Mucosa of descending colon (tissue), 3 donors: ENCODE results near the gene COL11A1. TPM values are rescaled to one million over a fixed set of nuclear protein-coding genes. Genes with fewer than 3 reads are reported as not detected.

Experiments used
- ATAC-seq: fragments of 200-7000 bp; cut with Tn5 transposase; one replicate; pipeline ENCODE4 v1.9.1; 2020; ENCODE audit warnings: mild to moderate bottlenecking, moderate library complexity
- DNase-seq, 3 donors: peaks; one replicate each; pipeline ENCODE4 v3.0.0-alpha.2; 2020
- H3K36me3 ChIP-seq: fragments of 200-600 bp; one replicate; pipeline ENCODE4 v1.8.0; 2021; ENCODE audit warnings: low read depth, mild to moderate bottlenecking
- H3K4me1 ChIP-seq: fragments of 200-600 bp; one replicate; pipeline ENCODE4 v1.8.0; 2021; ENCODE audit warnings: low read depth, mild to moderate bottlenecking
- H3K4me3 ChIP-seq: fragments of 200-600 bp; one replicate; pipeline ENCODE4 v1.8.0; 2021; ENCODE audit warnings: mild to moderate bottlenecking
- H3K9me3 ChIP-seq: fragments of 200-600 bp; one replicate; pipeline ENCODE4 v1.8.0; 2021; ENCODE audit warnings: mild to moderate bottlenecking
- CTCF ChIP-seq: fragments of 200-600 bp; IDR thresholded peaks from one replicate; pipeline ENCODE4 v1.8.0; 2022; ENCODE audit warnings: antibody characterized with exemption, mild to moderate bottlenecking
- intact Hi-C, 2 donors: fragments of 100-400 bp; cut with DNase I in 1 of 2; cut with micrococcal nuclease in 1 of 2; formaldehyde crosslinking; loops; one replicate each; pipeline versions ENCODE4 v1.11.0 to v1.11.1; 2022; cut with DNase I, micrococcal nuclease
- total RNA-seq, 3 donors: library from RNA; stranded (reverse); fragmentation: NEBNext Ultra II Directional in 2 of 3; extraction: Animal tissue kit (Norgen Biotek cat#: 25700) in 2 of 3; gene quantifications; one replicate each; pipeline versions ENCODE4 v1.2.1 to v1.2.4, GENCODE V29; 2021 to 2023
- donor health status: DM: no; HTN: no; CAD: no; lungs with moderate emphysema.
- donor health status: DM: no; HTN: no; CAD: no.
- donor health status: DM: no; HTN: yes; CAD: no.

Gene COL11A1
- total RNA-seq, 3 donors from 2014 or later: 0.06 to 0.82 TPM; not detected in 1

GRCh38 chr1:103107741-103108375 lies 464 bp downstream of the COL11A1 start:
- no peaks in the 10 kb centered on the region for H3K9me3 ChIP-seq
- H3K36me3 ChIP-seq: no peaks in the 10 kb centered on the region
- no peaks in the 10 kb centered on the region for H3K4me1 ChIP-seq
- ATAC-seq: no peak
- TF ChIP-seq CTCF: no peak
- no peak for DNase-seq
- intact Hi-C loops: no loop called here
- H3K4me3 ChIP-seq: no peak overlapping the region

GRCh38 chr1:103106426-103107341 lies 1.6 kb downstream of the COL11A1 start:
- no peaks in the 10 kb centered on the region for H3K9me3 ChIP-seq
- no peak for TF ChIP-seq CTCF
- DNase-seq (peak in 2 of 3 donors; percentile 12 to 17), ATAC-seq (no peak)
- H3K4me1 ChIP-seq: no peaks in the 10 kb centered on the region
- intact Hi-C loops: no loop called here
- no peak overlapping the region for H3K4me3 ChIP-seq
- H3K36me3 ChIP-seq: no peaks in the 10 kb centered on the region

GRCh38 chr1:103101399-103101798 lies 6.9 kb downstream of the COL11A1 start:
- intact Hi-C loops: no loop called here
- no peaks in the 10 kb centered on the region for H3K9me3 ChIP-seq
- no peak overlapping the region for H3K4me3 ChIP-seq
- no peaks in the 10 kb centered on the region for H3K4me1 ChIP-seq
- no peak for ATAC-seq
- TF ChIP-seq CTCF: no peak
- no peak for DNase-seq
- no peaks in the 10 kb centered on the region for H3K36me3 ChIP-seq

- intact Hi-C loops: no loop called here
- Histone ChIP-seq H3K9me3 (no peaks in the 10 kb centered on the region), H3K4me1 (no peaks in the 10 kb centered on the region), H3K36me3 (no peaks in the 10 kb centered on the region), H3K4me3 (no peak overlapping the region)
- DNase-seq (no peak), ATAC-seq (no peak)
- TF ChIP-seq CTCF: no peak
Observed at GRCh38 chr1:103089221-103089620, 19.1 kb downstream of the COL11A1 start.

- H3K36me3 ChIP-seq: no peaks in the 10 kb centered on the region
- H3K4me1 ChIP-seq: no peaks in the 10 kb centered on the region
- no peak for TF ChIP-seq CTCF
- no peak overlapping the region for H3K4me3 ChIP-seq
- ATAC-seq (no peak), DNase-seq (no peak)
- intact Hi-C loops: no loop called here
- H3K9me3 ChIP-seq: no peaks in the 10 kb centered on the region
Observed at GRCh38 chr1:103087256-103087655, 21.1 kb downstream of the COL11A1 start.
